HG03457 (cell line): ENCODE measurements around the gene KCNMA1.
"Not testable (repeated sequence)": the region's sequence is repeated elsewhere in the genome, so short reads cannot be mapped to it uniquely, and the experiment has no call there.

Experiments used
- ATAC-seq: cut with Tn5 transposase; IDR thresholded peaks from one replicate; pipeline ENCODE4 v1.9.1; 2021; ENCODE audit warnings: moderate number of reproducible peaks; ENCODE audit not compliant: unreplicated experiment

The KCNMA1 gene

DNA sequence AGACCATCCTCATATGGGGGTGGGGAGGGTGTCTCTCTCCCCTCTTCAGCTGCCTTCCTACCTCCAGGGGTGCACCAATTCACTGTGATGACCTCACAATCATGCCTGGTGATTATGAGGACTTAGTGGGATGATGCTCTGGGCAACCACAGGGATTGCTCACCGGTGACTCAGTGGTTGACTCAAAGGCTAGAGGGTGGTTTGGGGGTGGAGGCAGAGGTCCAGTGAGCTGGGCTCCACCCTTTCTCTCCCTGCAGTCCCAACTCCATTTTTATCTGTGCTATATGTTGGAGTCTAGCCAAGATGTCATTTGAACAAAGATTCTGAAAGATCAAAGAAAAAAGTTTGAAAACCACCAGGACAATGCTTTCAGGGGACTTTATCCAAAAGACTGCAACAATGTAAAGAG, 286.9 kb downstream of the KCNMA1 start:
- ATAC-seq, result no peak

DNA sequence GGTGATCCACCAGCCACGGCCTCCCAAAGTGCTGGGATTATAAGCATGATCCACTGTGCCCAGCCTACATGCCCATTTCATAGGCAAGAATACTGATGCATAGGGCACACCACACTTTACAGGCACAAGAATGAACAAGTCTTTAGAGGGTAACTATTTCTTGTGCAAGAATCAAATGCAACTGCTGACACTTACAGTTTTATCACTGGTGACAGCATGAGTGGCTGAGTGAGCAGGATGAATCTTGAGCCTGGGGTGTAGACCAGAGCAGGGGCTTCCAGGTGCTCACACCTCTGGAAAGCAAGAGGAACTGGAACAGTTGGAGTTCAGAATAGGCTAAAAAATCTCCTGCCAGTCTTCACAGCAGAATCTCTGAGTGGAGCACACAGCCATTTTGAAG, 287.5 kb downstream of the KCNMA1 start:
- ATAC-seq, result no peak

DNA sequence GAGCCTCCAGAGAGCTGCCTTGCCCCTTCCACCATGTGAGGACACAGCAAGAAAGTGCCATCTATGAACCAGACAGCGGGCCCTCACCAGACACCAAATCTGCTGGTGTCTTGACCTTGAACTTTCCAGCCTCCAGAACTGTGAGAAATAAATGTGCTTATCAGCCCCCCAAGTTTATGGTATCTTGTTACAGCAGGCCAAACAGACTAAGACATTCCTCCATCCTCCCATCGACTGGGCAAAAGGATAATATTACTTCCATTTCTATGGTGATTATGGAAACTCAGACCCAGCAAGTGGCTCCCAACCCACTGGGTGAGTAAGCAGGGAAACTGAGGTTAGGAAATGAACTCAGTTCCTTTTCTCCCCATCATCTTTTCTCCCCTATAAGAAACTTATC, 288.4 kb downstream of the KCNMA1 start:
- no peak for ATAC-seq

DNA sequence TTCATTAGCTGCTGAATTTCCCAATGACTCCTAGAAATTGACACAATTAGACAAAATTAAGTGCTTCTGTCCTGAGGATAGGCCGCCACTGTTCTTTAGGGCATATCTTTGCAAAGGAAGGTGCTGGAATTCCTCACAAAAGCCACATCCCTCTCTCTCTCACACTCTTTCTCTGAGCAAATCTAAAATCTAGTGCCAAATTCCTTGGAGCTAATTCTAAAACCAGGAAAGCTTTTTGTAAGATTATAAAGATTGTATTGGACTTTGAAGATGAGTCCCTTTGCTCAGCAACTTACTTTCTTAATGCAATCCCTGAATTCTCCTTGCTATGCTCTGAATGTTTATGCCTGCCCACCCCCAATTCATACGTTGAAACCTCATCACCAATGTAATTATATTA, 288.9 kb downstream of the KCNMA1 start:
- ATAC-seq, result no peak

DNA sequence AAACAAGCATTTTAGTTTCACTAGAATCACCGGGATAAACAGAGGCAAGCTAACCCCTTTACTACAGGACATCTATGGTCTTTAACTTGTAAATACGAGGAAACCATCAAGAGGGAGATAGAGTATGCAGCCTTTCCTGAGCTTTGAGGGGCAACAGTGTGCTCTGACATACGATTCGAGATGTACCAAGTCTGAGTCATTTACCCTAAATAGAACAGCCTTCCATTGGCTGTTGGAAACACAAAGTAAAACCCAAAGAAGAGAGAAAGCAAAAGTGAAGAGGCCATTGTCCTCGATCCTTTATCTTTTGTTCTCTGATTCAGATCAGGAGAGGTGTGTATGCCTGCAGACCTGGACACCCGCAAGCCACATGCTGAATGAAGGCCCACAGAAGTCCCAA, 289.5 kb downstream of the KCNMA1 start:
- ATAC-seq, result no peak

DNA sequence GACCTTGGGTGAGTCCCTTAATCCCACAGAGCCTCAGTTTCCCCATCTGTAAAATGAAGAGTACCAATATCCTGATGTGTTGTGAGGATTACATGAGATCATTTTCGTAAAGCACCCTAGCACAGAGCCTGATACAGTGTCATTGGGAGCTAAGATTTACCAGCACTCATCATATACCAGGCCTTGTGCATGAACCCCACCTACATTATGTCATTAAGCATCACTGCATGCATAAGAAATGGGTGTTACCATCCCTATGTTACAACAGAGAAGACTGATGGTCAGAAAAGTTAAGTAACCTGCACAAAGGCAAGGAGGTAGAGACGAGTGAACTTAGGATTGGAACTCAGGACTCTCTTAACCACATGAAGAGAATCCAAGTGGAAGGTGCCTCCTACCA, 290.6 kb downstream of the KCNMA1 start:
- ATAC-seq, result no peak

DNA sequence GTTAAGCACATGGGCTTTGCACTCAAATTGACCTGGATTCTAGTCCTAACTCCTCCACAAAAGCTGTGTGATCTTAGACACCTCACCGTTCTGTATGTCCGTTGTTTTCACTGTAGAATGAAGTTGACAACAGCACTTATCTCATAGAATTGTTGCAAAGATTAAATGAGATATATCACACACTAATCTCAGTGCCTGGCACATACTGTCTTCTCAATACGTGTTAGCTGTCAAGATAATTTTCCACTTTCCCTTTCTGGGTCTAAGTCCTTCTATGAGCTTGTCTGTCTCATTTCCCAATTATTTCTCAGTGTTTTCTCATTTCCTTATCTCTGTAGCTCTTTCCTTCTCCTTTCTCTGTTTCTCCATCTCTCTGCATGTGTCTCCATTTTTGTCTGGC, 296.6 kb downstream of the KCNMA1 start:
- no peak for ATAC-seq

DNA sequence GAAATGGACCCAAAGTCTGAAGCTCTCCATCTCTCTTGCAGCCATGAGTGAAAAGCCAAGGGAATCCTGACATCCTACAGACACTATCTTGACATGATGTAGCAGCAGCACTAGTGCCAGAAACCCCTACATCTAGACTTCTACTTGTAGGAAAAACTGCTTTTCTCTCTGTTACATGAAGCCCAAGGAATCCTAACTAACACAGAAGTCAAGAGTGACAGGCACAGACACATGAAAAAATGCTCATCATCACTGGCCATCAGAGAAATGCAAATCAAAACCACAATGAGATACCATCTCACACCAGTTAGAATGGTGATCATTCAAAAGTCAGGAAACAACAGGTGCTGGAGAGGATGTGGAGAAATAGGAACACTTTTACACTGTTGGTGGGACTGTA, 297.7 kb downstream of the KCNMA1 start:
- not testable (repeated sequence) for ATAC-seq

DNA sequence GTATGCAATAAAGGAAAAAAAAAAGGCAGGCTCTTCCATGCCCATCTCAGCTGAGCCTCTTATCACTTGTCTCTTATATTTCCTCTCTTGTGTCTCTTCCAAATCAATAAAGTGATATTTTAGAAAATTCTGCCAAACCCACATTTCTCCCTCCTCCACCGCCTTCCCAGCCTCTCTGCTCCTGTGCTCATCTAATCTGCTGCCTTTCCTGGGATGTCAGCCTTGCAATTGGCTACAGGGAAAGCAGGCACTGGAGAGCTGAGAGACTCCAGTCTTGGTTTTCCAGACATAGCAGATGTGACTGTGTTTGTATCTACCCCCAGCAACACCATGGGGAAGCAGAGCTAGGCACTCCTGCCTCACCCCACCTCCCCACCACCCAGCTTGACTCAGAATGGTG, 298.4 kb downstream of the KCNMA1 start:
- no peak for ATAC-seq

DNA sequence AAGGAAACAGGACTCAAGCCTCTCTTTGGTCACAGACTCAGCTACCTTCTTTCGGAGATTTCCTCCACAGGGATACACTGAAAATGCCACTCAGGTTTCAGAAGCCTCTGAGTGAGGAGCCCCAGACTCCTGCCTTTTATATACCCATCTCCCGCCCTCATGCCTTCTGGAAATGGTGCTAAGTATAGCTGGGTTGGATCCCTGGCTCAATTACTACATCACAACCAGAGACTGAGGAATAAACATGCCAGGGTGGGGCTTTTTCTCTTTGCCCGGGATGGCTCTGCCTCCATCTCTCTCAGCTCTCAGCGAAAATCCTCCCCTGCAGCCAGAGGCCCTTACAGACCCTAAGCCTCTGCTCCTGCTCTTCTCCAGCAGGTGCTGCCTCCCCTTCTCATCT, 299.5 kb downstream of the KCNMA1 start:
- ATAC-seq, result no peak

DNA sequence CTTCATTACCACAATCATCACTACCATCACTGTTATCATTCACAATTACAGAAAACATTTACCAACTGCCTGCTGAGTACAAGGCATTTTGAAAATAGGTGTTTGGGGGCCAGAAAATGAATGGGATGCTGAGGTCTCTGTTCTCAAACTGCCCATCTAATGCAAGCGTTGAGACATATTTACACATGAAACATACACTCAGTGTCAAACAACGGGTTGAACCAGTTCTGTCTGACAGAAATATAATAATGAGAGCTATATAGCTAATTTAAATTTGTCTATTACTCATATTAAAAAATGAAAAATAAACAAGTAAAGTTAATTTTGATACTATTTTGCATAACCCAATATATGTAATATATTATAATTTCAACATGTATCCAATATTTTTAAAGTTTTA, 303.1 kb downstream of the KCNMA1 start:
- ATAC-seq, result no peak

DNA sequence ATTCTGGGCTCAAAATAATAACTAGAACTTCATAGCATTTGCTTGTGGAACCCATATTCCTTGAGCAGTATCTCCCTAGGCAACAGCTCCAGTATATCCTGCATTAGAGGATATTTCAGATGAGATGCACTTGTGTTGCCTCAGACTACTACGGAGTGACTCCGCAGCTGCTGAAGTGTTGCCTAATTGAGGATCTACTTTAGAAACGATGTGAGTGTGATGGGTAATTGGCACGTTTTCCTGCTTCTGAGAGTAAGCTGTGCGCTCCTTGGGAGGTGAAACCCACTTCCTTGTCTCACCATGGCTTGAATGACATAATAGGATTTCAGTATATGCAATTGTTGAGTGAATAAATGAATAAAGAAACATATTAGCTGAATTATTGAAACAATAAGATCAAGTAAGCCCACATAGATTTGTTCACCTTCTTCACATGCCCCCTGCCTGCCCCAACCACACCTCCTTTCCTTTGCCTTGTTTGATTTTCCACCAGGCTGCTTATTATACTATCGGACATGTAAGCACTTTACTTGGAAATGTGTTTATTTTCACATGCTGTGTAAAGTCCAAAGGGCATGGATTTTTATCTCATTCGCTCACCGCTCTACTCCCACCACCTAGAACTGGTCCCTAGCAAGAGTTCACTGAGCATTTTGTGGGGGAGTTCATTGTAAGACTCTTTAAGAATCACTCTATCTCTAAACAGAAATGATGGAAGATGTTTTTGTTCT, 303.8 kb downstream of the KCNMA1 start:
- ATAC-seq, result no peak

DNA sequence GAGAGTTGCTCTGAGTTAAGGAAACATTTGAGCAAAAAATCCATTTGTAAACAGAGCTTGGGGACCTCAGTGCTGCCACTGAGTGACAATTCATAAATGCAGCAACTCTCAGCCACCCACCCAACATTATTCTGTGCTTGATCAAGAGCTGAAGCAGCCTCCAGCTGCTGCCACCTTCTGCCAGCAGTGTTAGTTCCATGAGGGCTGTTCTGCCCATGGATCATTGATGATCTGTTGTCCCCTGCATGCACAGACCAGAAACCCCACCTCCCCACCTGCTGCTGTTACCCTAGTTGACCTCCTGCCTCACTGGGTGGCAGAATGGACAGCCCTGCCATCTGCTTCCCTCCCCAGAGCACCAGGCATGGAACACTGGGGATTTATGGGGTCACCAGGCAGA, 305.4 kb downstream of the KCNMA1 start:
- ATAC-seq, result no peak

DNA sequence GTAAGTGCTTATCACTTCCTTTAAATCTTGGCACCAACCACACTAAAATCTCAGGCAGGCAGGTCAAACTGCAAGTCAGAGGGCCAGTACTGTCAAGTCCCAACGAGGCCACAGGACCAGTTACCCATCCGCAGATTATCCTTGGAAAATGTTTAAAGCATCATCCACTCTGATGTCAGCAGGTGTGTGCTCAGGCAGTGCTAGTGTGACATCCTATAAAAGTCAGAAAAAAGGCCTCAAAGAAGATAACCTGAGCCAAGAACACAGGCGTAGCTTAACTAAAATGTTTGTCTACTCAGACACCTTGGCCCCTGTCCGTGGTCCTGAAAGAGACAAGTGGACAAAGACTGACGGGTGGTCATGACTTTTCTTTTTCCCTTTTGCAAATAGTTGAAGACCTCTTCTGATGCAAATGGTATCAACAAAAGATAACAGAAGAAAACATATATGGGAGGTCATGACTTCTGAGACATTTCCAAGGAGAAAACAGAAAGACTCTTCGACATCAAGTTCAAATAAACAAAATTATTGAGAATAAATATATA, 309.3 kb downstream of the KCNMA1 start:
- ATAC-seq, result no peak

DNA sequence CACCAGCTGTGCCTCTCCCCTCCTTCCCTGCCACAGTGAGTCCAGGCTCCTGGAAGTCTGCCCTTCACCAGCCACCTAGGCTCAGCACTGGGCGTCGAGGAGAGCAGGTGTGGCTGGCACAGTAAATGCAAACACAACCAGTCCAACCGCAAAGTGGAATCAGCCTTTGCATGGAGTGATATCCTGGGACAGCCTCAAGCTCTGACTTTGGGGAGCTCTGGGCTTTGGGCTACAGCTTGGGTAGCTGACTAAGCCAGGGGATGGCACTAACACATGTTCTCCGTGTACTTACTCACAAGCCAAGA, 312.4 kb downstream of the KCNMA1 start:
- no peak for ATAC-seq

DNA sequence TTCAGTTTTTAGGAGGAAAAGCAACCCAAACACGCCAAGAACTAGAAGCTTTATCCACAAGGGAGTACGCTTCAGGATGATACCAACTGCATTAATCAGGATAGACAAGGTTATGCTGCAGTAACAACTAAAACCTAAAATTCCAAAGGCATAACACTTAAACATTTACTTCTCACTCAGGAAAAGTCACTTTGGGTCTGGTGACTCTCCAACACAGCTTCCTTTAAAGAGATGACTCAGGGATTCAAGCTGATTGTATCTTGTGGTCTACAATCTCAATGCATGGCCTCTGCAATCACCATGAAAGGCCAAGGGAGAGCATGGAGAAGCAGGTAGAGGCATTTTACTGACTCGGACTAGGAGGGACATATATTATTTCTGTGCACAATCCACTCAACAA, 315.8 kb downstream of the KCNMA1 start:
- ATAC-seq, result no peak

DNA sequence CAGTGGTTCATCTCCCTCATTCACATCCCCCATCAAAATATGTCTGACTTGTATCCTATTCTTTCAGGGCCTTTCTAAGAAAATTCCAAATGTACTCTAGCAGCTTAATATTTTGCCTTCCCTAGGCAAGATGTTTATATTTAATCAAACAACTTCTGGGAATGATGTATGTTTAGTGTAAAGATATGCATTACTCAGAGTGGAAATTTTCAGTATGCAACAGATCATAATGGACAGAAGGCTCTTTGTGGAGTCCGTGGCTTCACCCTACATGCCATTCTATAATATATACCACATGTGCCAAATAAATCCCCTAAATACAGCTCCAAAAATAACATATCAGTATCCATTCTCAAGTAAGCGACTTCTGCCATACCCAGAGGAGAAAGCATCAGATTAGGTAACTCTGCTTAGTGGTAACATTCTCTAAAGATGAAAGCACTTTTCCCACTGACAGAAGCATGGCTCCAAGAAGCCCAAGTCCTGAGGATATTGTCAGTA, 316.6 kb downstream of the KCNMA1 start:
- no peak for ATAC-seq

DNA sequence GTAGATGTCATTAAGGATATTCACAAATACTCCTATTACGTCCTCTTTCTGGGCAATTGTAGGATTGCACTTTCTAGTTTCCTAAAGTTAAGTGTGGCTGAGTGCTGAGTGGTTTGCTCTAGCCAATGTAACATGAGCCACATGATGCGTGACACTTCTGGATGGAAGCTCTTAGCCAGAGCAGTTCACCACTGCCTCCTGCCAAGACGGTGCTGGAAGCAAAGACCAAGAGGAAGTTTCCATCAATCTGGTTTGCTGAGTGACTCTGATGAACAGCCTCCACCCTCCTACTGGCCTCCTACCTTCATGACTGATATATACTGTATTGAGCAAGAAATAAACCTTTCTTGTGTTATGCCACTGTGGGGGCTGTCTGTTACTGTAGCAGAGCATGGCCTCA, 318.1 kb downstream of the KCNMA1 start:
- ATAC-seq, result no peak

DNA sequence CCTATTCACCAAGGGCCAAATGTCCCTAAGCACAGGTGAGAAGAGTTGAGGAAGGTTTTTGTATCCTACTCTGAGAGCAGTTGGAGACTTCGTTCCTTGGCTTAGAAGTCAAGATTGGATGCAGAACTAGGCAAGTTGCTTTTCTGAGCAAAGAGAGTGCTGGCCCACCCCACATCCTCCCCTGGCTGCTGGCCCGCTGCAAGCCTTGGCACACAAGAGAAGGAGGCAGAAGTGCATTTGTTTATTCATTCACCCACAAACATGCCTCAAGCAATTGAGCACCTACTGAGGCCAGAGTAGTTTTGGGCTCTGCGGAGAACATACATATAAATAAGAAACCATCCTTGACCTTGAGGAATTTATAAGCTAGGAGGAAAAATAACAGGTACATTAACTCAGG, 318.9 kb downstream of the KCNMA1 start:
- no peak for ATAC-seq

DNA sequence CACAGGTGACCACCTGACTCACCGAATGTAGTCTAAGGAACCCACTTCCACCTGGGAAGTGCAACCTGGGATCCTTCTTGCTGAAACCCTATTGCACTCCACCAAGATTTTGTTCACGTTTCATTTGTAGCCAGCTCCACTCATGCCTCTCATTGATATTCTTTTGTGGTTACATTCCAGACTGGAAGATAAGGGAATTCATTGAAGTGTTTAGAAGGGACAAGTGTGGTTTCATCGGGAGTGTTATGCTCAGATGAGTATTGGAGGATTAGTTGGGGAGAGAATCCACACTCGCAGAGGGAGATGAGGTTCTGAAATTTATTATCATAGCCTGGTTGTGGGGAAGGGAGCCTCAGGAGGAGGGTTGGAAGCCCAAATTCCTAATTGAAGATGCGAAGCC, 320.4 kb downstream of the KCNMA1 start:
- ATAC-seq, result no peak

DNA sequence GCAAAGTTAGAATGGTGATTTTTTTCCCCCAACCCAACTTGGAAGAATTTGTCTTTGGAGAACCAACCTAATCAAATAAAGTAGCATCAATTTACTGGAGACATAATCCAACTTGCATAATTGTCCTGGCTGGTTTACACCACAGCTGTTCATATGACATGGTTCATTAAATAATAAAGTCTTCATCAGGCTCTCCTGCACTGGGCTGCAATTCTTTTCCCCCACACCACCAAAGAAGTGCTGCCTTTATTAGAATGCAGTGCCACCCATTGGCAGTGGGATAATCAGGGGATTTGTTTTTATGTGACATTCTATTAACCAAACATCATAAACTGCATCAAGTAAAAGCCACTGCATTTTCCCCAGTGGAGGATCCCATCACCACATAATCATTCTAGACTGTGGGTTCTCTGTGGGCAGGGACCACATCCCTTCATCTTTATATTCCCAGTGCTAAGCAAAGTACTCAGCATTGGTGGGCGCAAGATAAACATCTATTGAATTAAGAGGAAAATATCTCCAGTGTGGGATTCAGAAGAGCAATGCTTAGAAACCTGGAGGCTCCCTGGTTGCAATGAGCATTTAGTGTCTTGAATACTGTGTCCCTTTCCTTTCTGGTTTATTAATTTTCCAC, 322.0 kb downstream of the KCNMA1 start:
- ATAC-seq, result no peak

DNA sequence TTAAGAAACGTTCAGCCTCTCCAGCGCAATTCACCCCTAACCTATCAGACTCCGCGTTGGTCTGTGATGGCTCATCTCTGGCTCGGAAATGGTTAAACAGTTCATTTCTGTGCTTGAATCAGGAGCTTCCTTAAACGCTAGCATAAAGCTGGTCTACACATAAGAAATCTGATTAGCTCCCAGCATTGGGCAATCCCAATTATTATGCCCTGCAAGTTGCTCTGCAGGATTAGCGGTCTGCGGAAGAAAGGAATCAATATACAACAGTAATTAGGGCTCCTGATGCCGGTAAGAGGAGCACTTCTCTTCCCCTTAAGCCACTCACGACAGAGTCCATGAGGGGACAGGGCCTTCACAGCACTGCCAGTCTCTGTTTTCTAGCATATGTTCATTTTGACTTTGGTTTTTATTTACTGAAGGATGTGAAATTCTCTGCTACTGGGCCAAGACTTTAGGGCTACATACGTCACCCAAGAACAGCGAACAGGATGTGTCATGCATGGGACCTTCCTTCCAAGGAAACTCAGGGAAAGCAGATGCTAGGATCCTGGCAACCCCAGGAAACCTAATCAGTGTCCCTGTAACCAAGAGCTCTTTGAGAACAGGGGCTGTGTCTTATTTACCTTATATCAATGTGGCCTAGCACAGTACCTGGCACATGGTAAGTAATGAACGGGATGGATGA, 324.4 kb downstream of the KCNMA1 start:
- no peak for ATAC-seq
